Measurements from ENCODE around the gene USP49. TPM values are rescaled to one million over a fixed set of nuclear protein-coding genes. Genes with fewer than 3 reads are reported as not detected.
A peak's percentile ranks its signal among the peaks of the same experiment; 100 is the strongest.

USP49 gene
- total and polyA plus RNA-seq, 2 of the 4 experiments (the other 2 are of a cell fraction) = 1.4 to 2.1 TPM

GRCh38 chr6:41778895-41779294 lies 116.3 kb downstream of the USP49 start:
- H4K20me1 ChIP-seq (ENCODE audit: insufficient read depth, low read length) = no peaks in the 10 kb centered on the region
- H3K27ac ChIP-seq (ENCODE audit: insufficient read depth, low read length) = no peak overlapping the region
- BruUV-seq (replicated peaks) = no TSS peak
- H3K4ac ChIP-seq (ENCODE audit: low read depth, low read length) = peak overlapping the region; percentile 47
- peak overlapping the region; percentile 96 for H3K4me2 ChIP-seq (ENCODE audit: low read depth, low read length)
- peaks cover 17% of the 10 kb centered on the region for H3K36me3 ChIP-seq (ENCODE audit: control insufficient read depth, insufficient read depth, low read length)
- TF ChIP-seq RAD21 (IDR thresholded peaks at IDR 0.05; ENCODE audit: low read length) = no peak
- TF ChIP-seq SMC3 (IDR thresholded peaks at IDR 0.05; ENCODE audit: low read depth, low read length) = no peak
- TF ChIP-seq BHLHE40 (IDR thresholded peaks at IDR 0.05; ENCODE audit: low read depth, low read length) = no peak
- H2BK20ac ChIP-seq (ENCODE audit: low read depth, low read length) = no peak overlapping the region
- H4K91ac ChIP-seq (ENCODE audit: insufficient read depth, low read depth, low read length) = no peak overlapping the region
- POLR2A ChIA-PET (ENCODE audit: unreplicated experiment) = interaction anchor here (0.6 kb wide), 1 partner anchor 45 kb away, joined by 12 read pairs; no protein-coding TSS in a partner anchor
- peak overlapping the region; percentile 80 for H3K9ac ChIP-seq (ENCODE audit: low read depth, low read length)
- no peaks in the 10 kb centered on the region for H3K27me3 ChIP-seq (ENCODE audit: control insufficient read depth, insufficient read depth, low read length)
- no peak overlapping the region for H2BK5ac ChIP-seq (ENCODE audit: low read depth, low read length, poor library complexity, severe bottlenecking)
- no peak overlapping the region for H3K18ac ChIP-seq (ENCODE audit: low read depth, low read length)
- H2AFZ ChIP-seq (replicated peaks; ENCODE audit: low read length, poor library complexity) = peak overlapping the region; percentile 93
- H4K8ac ChIP-seq (ENCODE audit: low read depth in 2 of 2, low read length in 2 of 2) = peak overlapping the region; percentile 40 to 66; a peak in 1 of 4 replicates
- no peak overlapping the region for H2BK15ac ChIP-seq (ENCODE audit: low read depth, low read length)
- in situ Hi-C loops (cut with MboI; ENCODE audit: low sequenced_read_pairs) = no loop called here
- peak overlapping the region; percentile 54 for H3K4me3 ChIP-seq (ENCODE audit: insufficient read depth, low read depth, low read length)
- no peaks in the 10 kb centered on the region; the same call in 1 of the 2 replicates for H3K9me1 ChIP-seq (ENCODE audit: insufficient read depth, low read length)
- no peak for DNase-seq
- ATAC-seq (ENCODE audit: low read depth) = no peak
- intact Hi-C loops (cut with micrococcal nuclease) = loop anchor here (5.0 kb wide), 1 partner anchor 82 kb away; no protein-coding TSS in a partner anchor
- H3K9me3 ChIP-seq (ENCODE audit: control insufficient read depth, insufficient read depth, low read length) = no peaks in the 10 kb centered on the region
- H2AK5ac ChIP-seq (ENCODE audit: low read depth, low read length) = 0 out of 2 replicates have a peak overlapping the region, but pooled peaks have one; percentile 29
- peak overlapping the region; percentile 60; the same call in 1 of the 2 replicates for H4K5ac ChIP-seq (ENCODE audit: low read depth, low read length)
- H3K14ac ChIP-seq (replicated peaks; ENCODE audit: low read depth, low read length) = peak overlapping the region; percentile 44; the same call in 1 of the 2 replicates
- peaks cover 9% of the 10 kb centered on the region for H3K4me1 ChIP-seq (ENCODE audit: control insufficient read depth, insufficient read depth, low read length)
- no peak overlapping the region for H3K56ac ChIP-seq (ENCODE audit: extremely low read depth, insufficient read depth, low read length)
- H2BK120ac ChIP-seq (ENCODE audit: low read depth, low read length) = no peak overlapping the region
- H2AK9ac ChIP-seq (replicated peaks; ENCODE audit: low read depth, low read length, poor library complexity) = peak overlapping the region; percentile 48
- H3K79me1 ChIP-seq (ENCODE audit: low read depth in 1 of 2, low read length in 2 of 2) = peaks cover 10 to 24% of the 10 kb centered on the region in 2 experiments
- no CpG with 5 or more reads among the region's 6 CpGs for WGBS, 2 experiments (ENCODE audit: extremely low coverage in 2 of 2, insufficient read length in 1 of 2)
- CTCF ChIA-PET = no interaction called here
- dilution Hi-C loops (cut with HindIII; ENCODE audit: low sequenced_read_pairs, unreplicated experiment) = no loop called here
- H3K23ac ChIP-seq (ENCODE audit: low read depth, low read length) = peak overlapping the region; percentile 26; the same call in 1 of the 2 replicates

Data from IMR-90 (cell line).